Hematopoietic multipotent progenitor cell (in vitro differentiated cells): ENCODE results near the gene FRG2B. TPM values are rescaled to one million over a fixed set of nuclear protein-coding genes. Genes with fewer than 3 reads are reported as not detected.
A peak's percentile ranks its signal among the peaks of the same experiment; 100 is the strongest.
"Not testable (repeated sequence)": the region's sequence is repeated elsewhere in the genome, so short reads cannot be mapped to it uniquely, and the experiment has no call there.

ENCODE experiments used
- DNase-seq, 3 donors: peaks; one replicate each; pipeline ENCODE4 v3.0.0-alpha.2; 2011 to 2015; ENCODE audit warnings: low read depth in 2 of 3, low spot score in 2 of 3
- total RNA-seq: library from RNA; depleted of rRNA; stranded (reverse); fragments of >200 nt; gene quantifications from one replicate; pipeline ENCODE4 v1.2.3, GENCODE V29; 2012

FRG2B gene
- not detected for total RNA-seq

GRCh38 chr10:133626695-133627094 lies at the start of gene FRG2B:
TSS of gene FRG2B (minus strand) at chr10:133626795. CDS start at chr10:133626742, 53 bp downstream.
- not testable (repeated sequence) for DNase-seq

- DNase-seq: not testable (repeated sequence)
Measured at GRCh38 chr10:133667446-133667845, 40.9 kb upstream of the FRG2B start.

GRCh38 chr10:133663544-133664160 lies 37.1 kb upstream of the FRG2B start:
- not testable (repeated sequence) for DNase-seq

- peak in 1 of 3 donors; percentile 14 for DNase-seq
Measured at GRCh38 chr10:133661122-133661521, 34.5 kb upstream of the FRG2B start.

- DNase-seq: not testable (repeated sequence)
Measured at GRCh38 chr10:133660516-133660915, 33.9 kb upstream of the FRG2B start.

- DNase-seq: not testable (repeated sequence)
Measured at GRCh38 chr10:133657276-133657675, 30.7 kb upstream of the FRG2B start.

GRCh38 chr10:133648872-133649455 lies 22.4 kb upstream of the FRG2B start:
- DNase-seq: not testable (repeated sequence)

- DNase-seq: not testable (repeated sequence)
Measured at GRCh38 chr10:133647075-133647748, 20.6 kb upstream of the FRG2B start.

- DNase-seq: not testable (repeated sequence)
Measured at GRCh38 chr10:133637846-133638235, 11.2 kb upstream of the FRG2B start.

- DNase-seq: not testable (repeated sequence)
Measured at GRCh38 chr10:133637202-133637845, 10.7 kb upstream of the FRG2B start.

GRCh38 chr10:133630723-133631249 lies 4.2 kb upstream of the FRG2B start:
- not testable (repeated sequence) for DNase-seq

- not testable (repeated sequence) for DNase-seq
Measured at GRCh38 chr10:133622544-133622943, 4.1 kb downstream of the FRG2B start.

GRCh38 chr10:133618851-133619250 lies 7.7 kb downstream of the FRG2B start:
- DNase-seq: no peak

- DNase-seq: no peak
Measured at GRCh38 chr10:133617196-133617595, 9.4 kb downstream of the FRG2B start.

GRCh38 chr10:133616371-133617130 lies 10.0 kb downstream of the FRG2B start:
- no peak for DNase-seq

GRCh38 chr10:133614830-133615580 lies 11.6 kb downstream of the FRG2B start:
- no peak for DNase-seq

- DNase-seq: no peak
Measured at GRCh38 chr10:133613699-133614098, 12.9 kb downstream of the FRG2B start.

GRCh38 chr10:133611079-133611478 lies 15.5 kb downstream of the FRG2B start:
- no peak for DNase-seq

- DNase-seq: peak in 1 of 3 donors; percentile 47
Measured at GRCh38 chr10:133608855-133609254, 17.7 kb downstream of the FRG2B start.

- not testable (repeated sequence) for DNase-seq
Measured at GRCh38 chr10:133603434-133603833, 23.2 kb downstream of the FRG2B start.
